Measurements from ENCODE around the gene GOLGB1. TPM values are rescaled to one million over a fixed set of nuclear protein-coding genes. Genes with fewer than 3 reads are reported as not detected.

The GOLGB1 gene
- total RNA-seq, 1 experiment from 2014 or later = 21.1 TPM

DNA sequence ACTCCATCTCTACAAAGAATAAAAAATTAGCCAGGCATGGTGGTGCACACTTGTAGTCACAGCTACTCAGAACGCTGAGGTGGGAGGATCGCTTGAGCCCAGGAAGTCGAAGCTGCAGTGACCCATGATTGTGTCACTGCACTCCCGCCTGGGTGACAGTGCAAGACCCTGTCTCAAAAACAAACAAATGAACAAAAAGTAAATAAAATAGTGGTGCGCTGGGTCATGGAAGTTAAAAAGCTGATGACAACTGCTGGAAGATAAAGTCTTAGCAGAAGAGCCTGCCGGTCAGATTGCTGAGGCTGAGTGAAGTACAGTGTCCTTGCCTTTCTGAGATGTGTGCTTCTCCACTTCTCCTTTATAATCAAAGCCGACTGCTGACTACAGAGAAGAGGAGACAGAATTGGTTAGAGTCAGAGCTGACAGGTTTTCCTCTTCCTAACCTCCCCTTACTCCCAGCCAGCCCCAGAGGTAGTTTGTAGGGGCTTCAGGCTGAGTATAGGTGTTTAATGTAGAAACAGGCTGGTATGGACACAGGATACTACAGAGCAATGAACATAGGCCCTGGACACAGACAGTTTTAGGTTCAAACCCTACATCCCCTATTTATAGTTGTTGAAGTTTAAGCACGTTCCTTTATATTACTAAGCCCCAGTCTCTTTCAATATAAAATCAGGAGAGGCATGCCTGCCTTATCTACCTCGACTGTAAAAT lies 106.8 kb downstream of the GOLGB1 start:
- DNase-seq (ENCODE audit: low read depth) = no peak

DNA sequence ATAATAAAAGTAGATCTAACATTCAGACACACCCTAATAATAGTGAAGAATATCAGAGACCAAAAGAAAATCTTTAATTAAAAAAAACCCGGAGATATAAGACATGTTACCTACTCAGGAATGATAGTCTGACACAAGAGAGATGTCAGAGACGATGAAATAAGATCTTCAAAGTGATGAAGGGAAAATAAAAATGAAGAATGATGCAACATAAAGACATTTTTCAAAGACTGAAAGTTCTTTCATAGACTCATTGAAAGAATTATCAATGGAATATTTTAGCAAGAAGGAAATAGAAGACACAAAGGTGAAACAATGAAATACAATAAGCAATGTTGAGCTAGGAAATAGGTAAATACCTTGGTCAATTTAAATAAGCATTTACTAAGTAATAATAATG lies 108.4 kb downstream of the GOLGB1 start:
- no peak for DNase-seq (ENCODE audit: low read depth)

DNA sequence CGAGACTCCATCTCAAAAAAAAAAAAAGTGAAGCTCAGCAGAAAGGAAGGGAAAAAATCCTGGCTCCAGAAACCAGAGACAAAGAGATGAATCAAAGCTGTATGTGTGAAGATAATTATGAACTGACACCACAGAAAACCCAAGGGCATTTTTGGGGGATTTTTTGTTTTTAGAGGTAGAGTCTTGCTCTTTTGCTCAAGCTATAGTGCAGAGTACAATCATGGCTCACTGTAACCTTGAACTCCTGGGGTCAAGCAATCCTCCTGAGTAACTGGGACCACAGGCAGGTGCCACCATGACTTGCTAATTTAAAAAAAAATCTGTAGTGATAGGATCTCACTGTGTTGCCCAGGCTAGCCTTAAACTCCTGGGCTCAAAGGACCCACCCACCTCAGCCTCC lies 111.6 kb downstream of the GOLGB1 start:
- no peak for DNase-seq (ENCODE audit: low read depth)

DNA sequence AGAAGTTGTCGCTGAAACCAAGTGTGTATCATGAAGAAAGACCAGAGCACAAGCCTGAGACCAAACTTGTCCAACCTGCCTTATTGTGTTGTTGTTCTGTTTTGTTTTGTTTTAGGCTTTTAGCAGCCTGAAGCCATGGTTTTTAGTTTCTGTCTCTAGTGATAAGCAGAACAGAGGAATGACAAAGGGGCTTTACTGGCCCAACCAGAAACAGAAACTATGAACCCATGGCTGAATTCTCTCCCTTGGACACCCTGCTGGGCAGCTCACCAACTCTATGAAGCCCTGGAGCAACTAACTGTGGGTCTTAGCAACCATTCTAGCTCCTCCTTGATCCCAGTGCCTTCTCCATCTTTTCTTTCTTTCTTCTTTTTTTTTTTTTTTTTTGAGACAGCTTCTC lies 119.2 kb downstream of the GOLGB1 start:
- DNase-seq (ENCODE audit: low read depth) = no peak

DNA sequence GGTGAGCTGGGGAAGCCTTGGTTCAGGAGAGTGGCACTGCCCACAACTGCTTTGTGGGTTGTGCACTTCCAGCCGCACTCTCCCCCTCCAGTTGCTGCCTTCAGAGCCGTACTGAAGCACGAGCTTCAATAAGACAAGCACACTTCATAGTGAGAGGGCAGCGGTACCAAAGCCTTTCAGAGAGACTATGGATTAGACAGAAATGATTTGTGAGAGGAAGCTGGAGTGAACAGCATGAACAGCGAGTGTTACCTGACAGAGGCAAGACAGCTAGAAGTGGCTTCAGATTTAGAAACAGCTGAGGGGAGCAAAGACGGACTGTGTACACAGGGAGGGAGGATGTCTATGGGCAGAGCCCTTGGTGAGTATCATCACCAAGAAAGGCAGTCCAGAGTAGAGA lies 119.9 kb downstream of the GOLGB1 start:
- no peak for DNase-seq (ENCODE audit: low read depth)

DNA sequence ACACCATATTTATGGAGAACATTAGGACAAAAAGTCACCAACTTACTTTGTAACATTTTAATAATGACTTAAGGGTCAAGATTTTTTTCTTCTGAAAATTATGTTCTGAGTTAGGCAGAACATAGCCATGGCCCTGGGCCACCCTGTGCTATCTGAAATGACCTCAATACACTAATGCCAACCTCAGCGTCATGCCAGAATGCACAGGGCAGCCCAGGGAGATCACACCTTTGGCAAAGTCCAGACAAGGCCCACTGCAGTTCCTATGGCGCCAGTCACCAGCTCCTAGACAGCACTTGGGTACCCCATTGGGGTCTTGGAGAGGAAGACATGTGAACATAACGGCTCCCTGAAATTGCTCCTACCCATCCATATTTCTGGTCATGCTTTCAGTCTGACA lies 121.9 kb downstream of the GOLGB1 start:
- DNase-seq (ENCODE audit: low read depth) = no peak

DNA sequence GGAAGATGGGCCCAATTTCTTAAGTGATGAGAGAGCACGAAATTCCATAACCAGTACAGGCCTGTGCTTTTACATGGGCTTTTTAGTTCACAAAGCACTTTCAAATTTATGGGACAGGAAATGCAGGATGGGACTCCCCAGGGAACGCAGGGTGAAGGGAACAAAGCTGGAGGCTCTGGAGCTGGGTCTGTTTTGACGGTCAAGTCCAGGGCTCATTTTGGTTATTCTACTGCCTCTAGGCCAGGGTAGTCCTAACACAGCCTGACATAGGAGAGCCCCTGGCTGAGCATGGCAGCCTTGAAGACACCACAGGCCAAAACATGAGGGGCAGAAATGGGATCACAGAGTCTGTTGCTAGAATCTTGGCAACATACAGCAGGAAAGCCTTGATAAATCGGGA lies 122.3 kb downstream of the GOLGB1 start:
- no peak for DNase-seq (ENCODE audit: low read depth)

DNA sequence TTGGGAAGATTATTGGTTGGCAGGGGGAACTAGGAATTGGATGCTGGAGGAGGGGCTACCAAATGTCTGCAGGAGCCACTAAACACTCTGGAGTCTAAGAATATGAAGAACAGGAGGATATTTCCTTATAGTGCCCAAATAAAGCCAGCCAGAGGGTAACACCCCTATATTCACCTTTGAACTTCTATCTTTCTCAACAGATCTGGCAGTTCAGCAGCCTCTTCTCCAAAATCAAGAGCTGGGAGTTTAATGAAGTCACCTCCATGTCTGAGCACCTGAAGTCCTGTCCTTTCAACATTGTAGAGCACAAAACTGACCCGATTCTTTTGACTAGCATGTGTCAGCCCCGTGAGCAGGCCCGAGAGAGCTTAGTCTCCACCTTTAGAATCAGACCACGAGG lies 123.0 kb downstream of the GOLGB1 start:
- no peak for DNase-seq (ENCODE audit: low read depth)

DNA sequence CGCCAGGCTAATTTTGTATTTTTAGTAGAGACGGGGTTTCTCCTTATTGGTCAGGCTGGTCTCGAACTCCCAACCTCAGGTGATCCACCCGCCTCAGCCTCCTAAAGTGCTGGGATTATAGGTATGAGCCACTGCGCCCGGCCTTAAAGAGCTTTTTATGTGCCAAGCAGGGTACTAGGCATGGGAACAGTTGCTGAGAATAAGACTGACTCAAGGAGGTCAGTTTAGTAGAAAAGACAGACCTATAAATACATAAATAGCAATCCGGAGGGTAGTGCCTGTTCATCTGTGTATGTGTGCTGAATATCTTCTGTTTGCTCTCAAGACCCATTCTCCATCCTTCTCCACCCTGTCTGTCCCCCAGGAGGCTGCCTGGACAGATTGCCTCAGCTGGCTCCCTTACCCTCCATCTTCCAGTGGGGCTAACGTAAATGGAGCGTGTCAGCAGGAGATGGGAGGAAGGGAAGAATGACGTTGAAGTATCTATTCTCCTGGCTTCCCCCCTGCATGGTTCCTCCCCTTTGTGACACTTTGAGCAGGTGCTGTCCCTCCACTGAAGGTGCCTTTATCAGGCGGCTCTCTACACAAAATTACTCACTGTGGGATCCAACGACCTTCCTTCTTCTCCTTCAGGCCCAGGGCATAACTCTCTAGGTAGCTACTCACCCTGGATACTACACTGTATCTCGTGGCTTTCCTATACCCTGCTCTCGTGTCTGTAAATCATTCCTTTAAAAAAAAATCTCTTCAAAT lies 125.2 kb downstream of the GOLGB1 start:
- DNase-seq (ENCODE audit: low read depth) = no peak

DNA sequence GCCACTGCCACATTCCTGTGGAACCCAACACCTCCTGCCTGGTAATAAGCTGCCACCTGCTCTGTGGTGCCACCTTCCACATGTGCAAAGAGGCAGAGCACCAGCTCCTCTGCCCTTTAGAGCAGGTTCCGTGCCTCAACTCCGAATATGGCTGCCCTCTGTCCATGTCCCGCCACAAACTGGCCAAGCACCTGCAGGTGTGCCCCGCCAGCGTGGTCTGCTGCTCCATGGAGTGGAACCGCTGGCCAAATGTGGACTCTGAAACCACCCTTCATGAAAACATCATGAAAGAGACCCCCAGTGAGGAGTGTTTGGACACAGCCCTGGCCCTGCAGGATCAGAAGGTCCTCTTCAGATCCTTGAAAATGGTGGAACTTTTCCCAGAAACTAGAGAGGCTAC lies 128.1 kb downstream of the GOLGB1 start:
- no peak for DNase-seq (ENCODE audit: low read depth)

DNA sequence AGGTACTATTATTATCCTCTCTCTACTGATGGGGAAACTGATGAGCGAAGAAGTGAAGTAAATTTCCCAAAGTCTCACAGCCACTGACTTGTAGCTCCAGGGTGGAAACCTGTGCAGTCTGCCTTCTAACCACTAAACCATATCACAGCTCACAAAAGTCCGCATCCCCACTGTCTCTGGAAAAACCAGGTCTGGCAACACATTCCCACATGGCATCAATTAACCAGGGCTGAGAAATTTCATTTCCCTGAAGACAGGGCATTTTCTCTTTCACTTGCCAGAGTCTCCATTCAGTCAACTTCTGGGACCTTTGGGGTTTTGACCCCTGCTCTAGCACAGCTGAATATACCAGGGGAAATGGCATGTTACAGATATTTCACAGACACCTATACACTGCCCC lies 129.8 kb downstream of the GOLGB1 start:
- no peak for DNase-seq (ENCODE audit: low read depth)

Other genes with a start within 250 kb of the GOLGB1 start
- 9.5 and 13.2 TPM in 2 replicates for gene POLQ, start 203.8 kb downstream of the GOLGB1 start, total RNA-seq (2014; rRNA removed; shearing (Covaris generic))
- not detected in 2 replicates for gene ARGFX, start 181.8 kb downstream of the GOLGB1 start, total RNA-seq (2014; rRNA removed; shearing (Covaris generic))
- not detected in 2 replicates for gene FBXO40, start 156.4 kb downstream of the GOLGB1 start, total RNA-seq (2014; rRNA removed; shearing (Covaris generic))
- gene HCLS1, start 88.8 kb downstream of the GOLGB1 start, total RNA-seq (2014; rRNA removed; shearing (Covaris generic)) = 0.68 and 1.3 TPM in 2 replicates
- gene IQCB1, start 85.3 kb upstream of the GOLGB1 start, total RNA-seq (2014; rRNA removed; shearing (Covaris generic)) = 31.0 and 31.7 TPM in 2 replicates
- gene EAF2, start 85.5 kb upstream of the GOLGB1 start, total RNA-seq (2014; rRNA removed; shearing (Covaris generic)) = 11.3 and 23.3 TPM in 2 replicates
- 0.15 and 0.17 TPM in 2 replicates for gene SLC15A2, start 144.7 kb upstream of the GOLGB1 start, total RNA-seq (2014; rRNA removed; shearing (Covaris generic))

Data from Daoy (cell line).